ENCODE results near the gene RUFY3.
"Not testable (repeated sequence)": the region's sequence is repeated elsewhere in the genome, so short reads cannot be mapped to it uniquely, and the experiment has no call there.

Gene RUFY3, protein sequence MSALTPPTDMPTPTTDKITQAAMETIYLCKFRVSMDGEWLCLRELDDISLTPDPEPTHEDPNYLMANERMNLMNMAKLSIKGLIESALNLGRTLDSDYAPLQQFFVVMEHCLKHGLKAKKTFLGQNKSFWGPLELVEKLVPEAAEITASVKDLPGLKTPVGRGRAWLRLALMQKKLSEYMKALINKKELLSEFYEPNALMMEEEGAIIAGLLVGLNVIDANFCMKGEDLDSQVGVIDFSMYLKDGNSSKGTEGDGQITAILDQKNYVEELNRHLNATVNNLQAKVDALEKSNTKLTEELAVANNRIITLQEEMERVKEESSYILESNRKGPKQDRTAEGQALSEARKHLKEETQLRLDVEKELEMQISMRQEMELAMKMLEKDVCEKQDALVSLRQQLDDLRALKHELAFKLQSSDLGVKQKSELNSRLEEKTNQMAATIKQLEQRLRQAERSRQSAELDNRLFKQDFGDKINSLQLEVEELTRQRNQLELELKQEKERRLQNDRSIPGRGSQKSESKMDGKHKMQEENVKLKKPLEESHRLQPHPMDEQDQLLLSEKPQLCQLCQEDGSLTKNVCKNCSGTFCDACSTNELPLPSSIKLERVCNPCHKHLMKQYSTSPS

DNA sequence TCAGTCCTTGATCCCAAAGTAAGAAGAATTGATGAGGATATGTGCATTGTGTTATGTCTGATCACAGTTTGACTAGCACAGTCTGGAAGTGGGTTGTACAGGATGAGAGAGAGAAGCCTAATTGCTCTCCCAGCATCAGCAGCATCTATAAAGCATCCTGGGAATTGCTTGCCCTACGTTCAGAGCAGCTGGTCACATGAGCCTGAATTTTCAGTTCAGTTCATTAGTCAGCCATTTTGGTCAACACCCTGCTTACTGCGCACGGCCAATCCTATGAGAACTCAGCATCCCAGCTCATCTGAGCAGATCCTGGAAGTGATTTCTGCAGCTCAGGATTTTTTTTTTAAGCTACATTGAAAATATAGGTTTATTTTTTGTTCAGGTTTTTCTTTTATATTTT, at the start of gene RUFY3:
RUFY3 (plus strand) TSS at position 218 of the 400 bp plus-strand sequence. CDS start 610 bp downstream, outside the sequence.
- DNase-seq, result peak; percentile 60

DNA sequence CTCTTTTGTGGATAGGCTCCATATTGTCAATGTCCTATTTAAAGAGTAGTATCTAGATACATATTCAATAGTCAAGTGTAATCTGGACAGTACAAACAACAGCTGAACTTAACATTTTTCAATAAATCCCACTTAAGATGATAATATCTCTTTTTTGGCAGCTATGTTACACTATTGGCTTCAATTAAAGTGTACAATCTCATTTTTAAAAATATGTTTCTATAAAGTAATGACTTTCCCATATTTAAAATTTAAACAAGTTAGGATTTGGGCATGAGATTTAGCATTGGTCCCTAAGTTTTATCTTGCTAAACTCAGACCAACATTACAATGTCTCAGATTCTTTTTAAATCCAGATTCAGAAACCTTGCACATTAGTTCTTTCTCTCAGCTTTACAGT, 47.6 kb upstream of the RUFY3 start:
- no peak for DNase-seq

DNA sequence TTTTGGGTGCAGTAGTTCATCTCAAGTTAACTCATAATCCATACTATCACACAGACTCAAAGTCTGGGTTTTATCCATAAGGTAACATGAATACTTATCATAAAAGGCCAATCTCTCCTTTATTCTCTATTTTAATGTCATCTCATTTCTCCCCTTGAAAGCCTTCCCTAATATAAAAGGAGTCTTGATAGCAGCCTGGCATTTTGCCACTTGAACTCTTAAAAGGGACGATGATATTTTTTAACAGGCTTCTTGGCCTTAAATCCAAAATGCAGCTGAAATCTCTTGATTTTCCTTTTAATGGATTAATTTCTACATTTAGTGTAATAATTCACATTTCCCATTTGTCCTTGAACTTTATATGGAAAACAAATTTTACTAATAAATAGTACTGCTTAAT, 47.0 kb upstream of the RUFY3 start:
- no peak for DNase-seq

DNA sequence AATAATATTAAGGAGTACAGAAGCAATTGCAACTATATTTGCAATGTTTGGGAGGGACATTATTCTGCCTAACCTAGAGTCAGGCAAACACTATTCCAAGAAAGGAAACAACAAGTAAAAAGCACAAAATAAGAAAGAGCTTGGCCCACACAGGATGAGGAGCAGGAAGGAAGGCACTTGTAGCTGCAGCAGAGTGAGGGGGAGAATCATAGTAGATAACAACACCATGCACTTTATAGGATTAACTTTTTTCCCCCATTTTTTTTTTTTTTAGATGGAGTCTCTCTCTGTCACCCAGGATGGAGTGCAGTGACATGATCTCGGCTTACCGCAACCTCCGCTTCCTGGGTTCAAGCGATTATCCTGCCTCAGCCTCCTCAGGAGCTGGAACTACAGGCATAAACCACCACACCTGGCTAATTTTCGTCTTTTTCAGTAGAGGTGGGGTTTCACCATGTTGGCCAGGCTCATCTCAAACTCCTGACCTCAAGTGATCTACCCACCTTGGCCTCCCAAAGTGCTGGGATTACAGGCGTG, 45.1 kb upstream of the RUFY3 start:
- DNase-seq, result no peak

DNA sequence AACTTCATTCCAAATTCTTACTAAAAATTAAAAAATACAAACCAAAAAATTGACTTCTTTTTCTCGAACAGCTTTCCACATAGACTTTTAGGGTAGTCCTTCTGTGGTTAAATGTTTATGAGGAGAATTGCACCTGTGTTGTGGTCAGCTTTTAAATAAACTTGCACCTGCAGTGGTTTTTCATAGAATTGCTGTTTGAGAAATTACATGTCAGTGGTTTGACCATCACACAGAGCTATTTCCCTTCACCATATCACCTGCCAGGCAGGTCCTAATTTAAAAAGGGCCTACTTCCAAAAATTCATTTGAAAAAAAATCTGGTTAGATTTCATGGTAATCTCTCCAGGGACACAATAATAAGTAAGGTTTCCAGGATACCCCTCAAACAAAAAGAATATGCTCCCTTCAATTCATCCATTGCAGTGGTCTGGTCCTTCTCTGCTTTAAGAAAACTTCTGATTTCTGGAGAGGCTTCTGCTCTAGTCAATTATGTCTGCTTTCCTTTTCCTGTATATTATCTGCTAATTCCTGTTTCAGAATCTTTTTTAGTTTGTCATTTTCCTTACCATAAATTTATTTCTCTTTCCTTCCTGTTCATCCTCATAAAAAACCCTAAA, 43.3 kb upstream of the RUFY3 start:
- no peak for DNase-seq

DNA sequence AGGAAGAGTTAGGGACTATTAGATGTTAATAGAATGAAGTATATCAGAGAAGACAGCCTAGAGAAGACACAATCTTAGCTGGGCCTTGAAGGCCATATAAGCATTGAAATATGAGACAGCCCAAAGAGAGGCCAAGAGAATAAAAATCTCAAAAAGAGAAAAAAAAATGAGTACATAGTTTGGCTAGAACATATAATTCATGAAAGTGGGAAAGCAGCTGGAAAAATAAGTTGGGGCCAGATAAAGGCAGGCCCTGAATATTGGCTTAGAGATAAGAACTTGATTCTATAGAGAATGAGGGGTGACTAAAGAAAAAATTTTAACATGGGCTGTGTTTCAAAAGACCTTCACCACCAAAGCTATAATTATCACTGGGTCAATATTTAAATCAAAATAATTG, 40.8 kb upstream of the RUFY3 start:
- no peak for DNase-seq

DNA sequence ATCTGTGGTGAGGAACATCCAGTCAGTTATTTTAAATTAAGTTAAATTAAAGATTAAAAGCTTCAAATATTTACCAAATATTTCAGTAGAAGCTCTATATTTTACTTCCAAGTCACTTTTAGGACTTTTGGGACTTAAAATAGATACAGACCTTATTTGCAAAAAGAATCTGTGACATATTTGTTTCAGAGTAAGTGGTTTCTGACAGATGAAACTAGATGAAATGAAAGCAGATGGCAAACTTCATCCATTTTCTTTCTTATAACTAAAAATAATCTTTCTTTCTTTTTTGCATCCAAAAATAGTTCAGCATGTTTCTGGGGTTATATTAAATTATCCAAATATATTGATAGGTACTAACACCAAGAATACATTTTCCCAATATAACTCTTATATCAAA, 40.1 kb upstream of the RUFY3 start:
- DNase-seq, result no peak

DNA sequence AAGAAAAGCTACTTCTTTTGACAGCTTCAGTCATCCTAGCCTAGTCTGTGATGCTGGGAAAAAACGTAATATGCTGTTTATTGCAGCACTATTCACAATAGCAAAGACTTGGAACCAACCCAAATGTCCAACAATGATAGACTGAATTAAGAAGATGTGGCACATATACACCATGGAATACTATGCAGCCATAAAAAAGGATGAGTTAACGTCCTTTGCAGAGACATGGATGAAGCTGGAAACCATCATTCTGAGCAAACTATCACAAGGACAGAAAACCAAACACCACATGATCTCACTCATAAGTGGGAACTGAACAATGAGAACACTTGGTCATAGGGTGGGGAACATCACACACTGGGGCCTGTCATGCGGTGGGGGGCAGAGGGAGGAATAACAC, 39.6 kb upstream of the RUFY3 start:
- DNase-seq, result not testable (repeated sequence)

DNA sequence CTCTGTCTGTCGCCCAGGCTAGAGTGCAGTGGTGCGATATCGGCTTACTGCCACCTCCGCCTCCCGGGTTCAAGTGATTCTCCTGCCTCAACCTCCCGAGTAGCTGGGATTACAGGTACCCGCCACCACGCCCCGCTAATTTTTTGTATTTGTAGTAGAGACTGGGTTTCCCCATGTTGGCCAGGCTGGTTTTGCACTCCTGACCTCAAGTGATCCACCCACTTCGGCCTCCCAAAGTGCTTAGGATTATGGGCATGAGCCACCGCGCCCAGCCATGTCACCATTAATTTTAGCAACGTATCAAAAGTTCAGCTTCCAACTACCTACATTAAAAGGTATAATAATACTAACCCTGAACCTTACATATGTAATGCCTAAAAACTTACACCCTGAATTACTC, 34.4 kb upstream of the RUFY3 start:
- no peak for DNase-seq

DNA sequence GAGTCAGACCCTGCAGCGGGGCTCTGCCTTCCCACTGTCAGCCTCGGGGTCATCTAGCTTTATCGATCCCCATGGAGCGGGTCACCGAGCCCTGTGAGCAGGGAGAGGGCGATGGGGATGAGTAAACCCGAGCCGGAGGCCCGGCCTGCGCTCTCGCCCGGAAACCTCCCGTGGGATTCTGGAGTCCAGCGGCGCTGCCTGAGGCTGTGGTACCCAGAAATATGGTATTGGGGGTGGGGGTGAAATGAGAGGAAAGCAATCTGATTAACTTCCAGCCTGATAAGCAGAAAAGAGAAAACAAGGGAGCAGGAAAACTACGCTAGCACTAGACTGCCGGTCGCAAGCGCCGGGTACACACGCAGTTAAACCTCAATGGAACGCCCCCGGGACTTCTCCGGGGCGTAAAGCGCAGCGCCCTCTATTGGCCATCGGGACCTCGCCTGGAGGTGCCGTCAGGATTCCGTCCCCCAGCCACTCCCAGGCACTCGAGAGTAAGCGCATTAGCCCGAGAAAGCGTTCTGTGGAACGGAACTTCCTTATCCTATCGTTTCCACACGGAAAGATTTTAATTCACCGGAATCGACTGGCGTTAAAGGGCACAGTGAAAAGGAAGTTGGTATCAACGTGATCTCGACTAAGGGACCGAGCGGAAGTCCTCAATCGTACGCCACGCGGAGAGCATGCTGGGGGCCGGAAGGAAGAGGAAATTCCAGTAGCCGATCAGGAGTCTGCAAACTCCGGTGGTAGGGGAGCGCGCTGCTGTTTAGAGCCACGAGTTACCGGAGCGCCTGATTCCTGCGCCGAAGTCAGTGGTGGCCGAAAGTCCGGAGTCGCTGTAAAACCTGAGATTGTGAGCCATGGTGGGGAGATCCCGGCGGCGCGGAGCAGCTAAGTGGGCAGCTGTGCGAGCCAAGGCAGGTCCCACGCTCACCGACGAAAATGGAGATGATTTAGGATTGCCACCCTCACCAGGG, 33.7 kb upstream of the RUFY3 start, which contains the start of gene UTP3:
UTP3 (plus strand) TSS at position 712 of the 974 bp plus-strand sequence; CDS start at position 858, 146 bp downstream.
- DNase-seq, result peak; percentile 94

DNA sequence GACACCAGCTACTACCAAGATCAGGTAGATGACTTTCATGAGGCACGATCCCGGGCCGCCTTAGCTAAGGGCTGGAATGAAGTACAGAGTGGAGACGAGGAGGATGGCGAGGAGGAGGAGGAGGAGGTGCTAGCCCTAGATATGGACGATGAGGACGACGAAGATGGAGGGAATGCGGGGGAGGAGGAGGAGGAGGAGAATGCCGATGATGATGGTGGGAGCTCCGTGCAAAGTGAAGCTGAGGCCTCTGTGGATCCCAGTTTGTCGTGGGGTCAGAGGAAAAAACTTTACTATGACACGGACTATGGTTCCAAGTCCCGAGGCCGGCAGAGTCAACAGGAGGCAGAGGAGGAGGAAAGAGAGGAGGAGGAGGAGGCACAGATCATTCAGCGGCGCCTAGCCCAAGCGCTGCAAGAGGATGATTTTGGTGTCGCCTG, 33.0 kb upstream of the RUFY3 start:
- no peak for DNase-seq

DNA sequence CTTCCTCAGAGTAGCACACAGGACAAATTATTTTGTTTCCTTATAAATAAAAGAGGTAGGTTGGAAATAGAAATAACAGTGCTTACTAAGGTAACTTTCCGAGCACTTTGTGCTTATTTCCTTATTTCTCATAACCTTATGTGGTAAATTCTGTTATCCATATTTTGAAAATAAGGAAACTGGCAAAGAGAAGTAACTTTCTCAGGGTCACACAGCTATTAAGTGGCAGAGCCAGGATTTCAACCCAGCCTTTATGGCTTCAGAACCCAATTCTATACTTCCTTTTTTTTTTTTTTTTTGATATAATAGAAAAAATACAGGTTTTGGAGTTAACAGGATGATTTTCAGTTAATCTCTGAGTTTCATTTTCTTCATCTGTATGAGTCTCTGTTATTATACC, 30.1 kb upstream of the RUFY3 start:
- DNase-seq, result no peak

DNA sequence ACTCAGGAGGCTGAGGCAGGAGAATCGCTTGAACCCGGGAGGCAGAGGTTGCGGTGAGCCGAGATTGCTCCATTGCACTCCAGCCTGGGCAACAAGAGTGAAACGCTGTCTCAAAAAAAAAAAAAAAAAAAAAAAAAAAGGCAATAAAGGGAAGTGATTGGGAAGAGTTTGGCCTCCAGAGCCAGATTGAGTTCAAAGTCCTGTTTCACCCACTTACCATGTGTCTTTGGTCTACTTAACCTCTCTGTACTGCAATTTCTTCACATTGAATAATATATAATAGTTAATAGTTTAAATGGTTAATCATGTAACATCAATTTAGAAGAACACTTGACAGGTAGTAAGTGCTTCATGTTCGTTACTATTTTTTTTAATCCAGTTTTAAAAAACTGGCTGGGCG, 27.1 kb upstream of the RUFY3 start:
- DNase-seq, result not testable (repeated sequence)

DNA sequence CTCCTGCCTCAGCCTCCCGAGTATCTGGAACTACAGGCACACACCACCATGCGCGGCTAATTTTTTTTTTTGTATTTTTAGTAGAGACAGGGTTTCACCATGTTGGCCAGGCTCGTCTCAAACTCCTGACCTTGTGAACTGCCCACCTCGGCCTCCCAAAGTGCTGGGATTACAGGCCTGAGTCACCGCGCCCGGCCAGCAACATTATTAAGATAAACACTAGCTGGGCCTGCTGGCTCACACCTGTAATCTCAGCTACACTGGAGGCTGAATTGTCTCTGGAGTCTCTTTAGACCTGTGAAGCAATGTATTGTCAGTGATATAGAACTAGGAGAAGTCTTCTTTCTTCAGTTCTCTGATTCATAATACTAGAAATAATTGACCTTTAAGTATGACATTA, 23.3 kb upstream of the RUFY3 start:
- DNase-seq, result not testable (repeated sequence)

DNA sequence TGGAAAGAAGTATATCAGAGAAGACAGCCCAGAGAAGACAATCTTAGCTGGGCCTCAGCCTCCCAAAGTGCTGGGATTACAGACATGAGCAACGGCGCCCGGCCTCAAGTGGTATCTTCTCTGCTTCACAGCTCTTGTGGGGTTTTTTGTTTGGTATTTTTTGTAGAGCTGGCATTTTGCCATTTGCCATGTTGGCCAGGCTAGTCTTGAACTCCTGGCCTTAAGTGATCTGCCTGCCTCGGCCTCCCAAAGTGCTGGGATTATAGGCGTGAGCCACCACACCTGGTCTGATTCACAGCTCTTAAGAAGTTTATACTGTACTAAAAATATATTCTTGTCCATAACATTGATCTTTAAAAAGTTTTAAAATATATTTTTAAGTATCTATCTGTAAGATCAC, 21.1 kb upstream of the RUFY3 start:
- DNase-seq, result no peak

DNA sequence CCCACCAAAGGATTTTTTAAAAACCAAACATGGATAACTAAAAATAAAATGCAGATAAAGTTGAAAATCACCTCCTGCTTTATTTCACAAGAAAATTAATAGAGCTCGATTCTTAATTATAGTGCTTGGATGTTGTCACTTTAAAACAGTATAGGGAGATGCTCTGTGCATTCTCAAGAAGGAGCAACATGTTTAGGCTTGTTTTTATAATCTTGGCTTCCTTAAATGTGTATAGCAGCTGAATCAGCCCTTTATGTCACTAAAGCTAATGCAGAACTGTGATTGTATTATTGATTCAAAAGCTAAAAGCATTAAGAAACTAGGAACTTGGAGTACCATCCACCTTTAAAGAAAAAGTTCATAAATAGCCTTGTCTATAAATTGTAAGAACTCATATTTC, 20.5 kb upstream of the RUFY3 start:
- no peak for DNase-seq

DNA sequence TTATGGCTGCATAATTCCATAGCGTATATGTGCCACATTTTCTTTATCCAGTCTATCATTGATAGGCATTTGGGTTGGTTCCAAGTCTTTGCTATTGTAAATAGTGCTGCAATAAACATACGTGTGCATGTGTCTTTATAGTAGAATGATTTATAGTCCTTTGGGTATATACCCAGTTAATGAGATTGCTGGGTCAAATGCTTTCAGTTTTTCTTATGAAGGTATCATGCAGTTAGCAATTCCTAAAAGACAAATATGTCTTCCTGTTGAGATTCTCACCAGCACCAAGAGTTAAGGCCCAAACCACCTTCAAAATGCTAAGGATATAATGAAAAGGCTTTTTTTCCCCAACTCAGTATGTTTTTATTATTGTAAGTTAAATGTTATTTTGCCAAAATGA, 19.2 kb upstream of the RUFY3 start:
- DNase-seq, result not testable (repeated sequence)

DNA sequence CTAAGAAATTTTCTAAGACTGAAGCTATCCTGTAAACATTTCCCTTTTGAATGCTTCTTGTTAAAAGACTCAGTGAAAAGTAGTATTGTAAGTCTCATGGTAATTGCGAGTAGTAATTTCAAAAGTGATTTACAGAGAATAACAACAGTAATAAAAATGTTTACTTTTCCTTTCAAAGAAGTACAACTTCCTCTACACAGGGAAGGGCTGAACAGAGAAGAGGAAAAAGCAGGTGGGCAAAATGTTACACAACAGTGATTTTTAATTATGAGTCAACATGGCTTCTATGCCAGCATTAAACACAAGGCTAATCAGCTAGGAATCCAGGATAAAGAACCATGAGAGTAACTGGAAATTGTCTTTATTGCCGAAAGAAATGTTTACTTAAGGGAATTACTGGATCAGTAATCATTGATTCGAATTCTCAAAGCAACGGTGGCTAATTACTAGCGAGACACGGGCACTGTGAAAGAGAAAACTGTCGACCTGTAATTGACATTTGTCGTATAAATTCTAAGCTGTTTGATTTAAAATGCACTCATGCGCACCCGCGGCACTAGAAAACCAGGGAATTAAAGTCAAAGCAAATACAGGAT, 18.0 kb upstream of the RUFY3 start:
- DNase-seq, result peak; percentile 16

DNA sequence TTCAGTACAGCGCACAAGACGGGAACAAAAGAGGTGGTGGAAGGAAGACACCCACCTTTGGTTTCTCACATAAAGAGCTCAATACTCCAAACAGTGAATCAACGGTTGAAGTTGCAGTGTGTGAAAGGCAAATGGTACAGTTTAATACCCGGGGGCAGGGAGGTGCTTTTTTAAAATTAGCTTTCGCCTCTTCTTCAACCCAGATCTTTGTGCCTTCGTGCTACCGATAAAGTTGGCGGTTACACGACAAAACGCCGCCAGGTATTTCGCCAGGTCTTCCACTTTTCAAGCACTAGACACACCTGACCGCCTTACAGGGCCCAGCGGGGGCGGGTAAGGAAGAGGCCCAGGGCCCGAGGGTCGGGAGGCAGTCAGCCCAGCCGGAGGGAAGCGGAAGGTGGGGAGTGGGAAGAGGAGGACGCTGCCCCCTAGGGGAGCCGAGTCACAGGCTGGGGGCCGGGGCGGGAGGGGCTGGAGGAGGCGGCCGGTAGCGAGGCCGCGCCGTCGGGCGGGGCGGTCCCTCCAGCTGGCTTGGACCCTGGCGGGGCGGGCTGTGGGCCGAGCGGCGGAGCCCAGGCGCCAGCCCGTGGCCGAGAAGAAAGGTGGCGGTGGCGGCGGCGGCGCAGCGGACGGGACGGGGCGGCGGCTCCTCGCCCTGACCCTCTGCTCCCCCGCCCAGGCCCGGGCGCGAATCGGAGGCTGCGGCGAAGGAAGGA, 17.4 kb upstream of the RUFY3 start:
- DNase-seq, result peak; percentile 71

DNA sequence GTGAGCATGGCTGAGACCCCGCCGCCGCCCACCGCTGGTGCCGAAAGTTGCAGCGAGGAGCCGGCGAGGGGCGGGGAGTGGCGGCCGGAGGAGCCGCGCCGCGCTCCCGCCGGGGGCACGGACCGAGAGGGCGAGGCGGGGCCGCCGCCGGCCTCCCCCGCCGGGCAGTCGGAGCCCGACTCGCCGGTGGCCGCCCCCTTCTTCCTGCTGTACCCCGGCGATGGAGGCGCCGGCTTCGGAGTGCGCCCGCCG, 16.9 kb upstream of the RUFY3 start:
- DNase-seq, result no peak

DNA sequence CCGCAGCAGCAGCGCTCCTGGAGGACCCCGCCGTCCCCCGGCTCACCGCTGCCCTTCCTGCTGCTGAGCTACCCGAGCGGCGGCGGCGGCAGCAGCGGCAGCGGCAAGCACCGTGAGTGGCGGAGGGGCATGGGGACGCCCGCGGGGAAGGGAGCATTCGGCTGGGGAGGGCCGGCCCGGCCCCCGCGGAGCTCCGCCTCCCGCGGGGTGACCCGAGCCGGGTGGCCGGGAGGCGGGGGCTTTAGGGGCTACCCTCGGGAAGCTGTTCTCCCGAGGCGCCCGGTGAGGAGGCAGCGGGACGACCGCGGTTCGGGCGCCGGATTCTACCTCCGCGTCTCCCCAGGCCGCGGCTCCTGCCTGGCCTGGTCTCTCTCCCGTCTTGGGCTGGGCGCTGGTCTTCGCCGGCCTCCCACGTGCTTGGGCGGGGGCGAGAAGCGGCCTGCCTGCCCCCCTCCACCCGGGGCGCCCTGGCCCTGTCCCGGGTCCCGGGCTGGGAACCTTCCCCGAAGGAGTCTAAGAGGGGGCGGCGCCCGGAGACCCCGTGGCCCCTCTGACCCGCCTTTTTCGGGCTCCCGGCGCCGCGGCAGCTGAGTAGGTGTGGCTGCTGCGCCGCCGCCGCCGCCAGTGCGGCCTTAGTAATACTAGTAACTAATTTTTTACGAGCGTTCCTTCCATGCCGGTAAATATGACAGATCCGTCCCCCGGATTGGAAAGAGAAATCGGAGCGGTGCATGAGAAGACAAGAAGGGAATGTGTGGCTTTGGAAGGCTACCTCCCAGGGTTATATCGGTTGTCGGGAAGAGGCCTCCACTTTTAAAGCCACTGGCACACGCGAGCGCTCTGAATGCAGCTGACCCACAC, 16.4 kb upstream of the RUFY3 start:
- DNase-seq, result peak; percentile 6
